ENCODE results near the gene ACP1. TPM values are rescaled to one million over a fixed set of nuclear protein-coding genes. Genes with fewer than 3 reads are reported as not detected.

Gene ACP1
- total RNA-seq, 4 donors from 2014 or later = 66.3 to 92.6 (median 71.7) TPM

DNA sequence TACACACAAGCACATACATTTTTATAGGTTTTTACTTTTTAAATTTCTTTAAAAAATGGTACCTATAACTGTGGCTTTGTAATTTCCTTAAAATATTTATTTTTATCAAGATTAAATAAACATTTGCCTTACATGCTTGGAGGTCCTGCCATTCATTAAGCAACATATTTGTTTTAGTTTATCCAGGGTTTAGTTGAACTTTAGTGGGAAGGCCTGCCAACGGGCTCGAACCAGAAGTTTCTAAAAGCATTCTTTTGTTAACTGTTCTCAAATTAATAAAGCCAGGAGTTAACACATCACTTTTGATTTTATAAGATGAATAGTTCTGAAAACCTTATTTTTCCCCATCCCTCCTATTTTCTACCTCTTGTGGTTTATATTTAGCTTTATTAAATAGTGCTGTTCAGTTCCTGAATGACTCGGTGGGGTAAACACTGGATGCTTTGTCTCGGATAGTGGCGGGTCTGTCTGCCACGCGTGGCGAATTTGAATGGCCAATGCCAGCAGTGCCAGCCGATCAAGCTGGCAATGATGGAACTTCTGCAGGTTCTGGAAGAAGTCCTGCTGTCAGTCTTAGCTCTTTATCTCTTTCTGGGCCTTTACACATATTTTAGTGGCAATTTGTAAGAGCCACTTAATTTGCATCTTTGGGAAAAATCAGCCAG, 33.1 kb upstream of the ACP1 start:
- TF ChIP-seq, protein P1, sequence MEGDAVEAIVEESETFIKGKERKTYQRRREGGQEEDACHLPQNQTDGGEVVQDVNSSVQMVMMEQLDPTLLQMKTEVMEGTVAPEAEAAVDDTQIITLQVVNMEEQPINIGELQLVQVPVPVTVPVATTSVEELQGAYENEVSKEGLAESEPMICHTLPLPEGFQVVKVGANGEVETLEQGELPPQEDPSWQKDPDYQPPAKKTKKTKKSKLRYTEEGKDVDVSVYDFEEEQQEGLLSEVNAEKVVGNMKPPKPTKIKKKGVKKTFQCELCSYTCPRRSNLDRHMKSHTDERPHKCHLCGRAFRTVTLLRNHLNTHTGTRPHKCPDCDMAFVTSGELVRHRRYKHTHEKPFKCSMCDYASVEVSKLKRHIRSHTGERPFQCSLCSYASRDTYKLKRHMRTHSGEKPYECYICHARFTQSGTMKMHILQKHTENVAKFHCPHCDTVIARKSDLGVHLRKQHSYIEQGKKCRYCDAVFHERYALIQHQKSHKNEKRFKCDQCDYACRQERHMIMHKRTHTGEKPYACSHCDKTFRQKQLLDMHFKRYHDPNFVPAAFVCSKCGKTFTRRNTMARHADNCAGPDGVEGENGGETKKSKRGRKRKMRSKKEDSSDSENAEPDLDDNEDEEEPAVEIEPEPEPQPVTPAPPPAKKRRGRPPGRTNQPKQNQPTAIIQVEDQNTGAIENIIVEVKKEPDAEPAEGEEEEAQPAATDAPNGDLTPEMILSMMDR (IDR thresholded peaks at IDR 0.05; ENCODE audit: low read depth) = no peak

DNA sequence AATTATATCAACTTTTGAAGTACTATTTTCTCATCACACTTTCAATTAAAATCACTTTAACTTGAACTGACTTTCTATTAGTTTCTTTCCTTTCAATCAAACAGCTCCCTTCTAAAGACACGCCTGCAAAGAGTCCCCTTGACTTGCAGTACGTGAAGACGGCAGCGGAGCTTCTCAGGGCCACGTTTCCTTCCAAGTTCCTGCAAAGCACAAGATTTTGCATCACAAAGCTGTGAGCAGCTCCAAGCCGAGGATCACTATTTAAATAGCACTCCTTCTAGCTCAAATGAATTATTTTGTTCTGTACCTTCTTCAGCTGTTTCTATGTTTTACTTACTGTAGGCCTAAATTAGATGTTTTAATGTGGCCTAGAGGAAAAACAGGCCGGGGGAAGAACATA, 31.7 kb upstream of the ACP1 start:
- TF ChIP-seq, protein P1 (IDR thresholded peaks at IDR 0.05; ENCODE audit: low read depth) = no peak

DNA sequence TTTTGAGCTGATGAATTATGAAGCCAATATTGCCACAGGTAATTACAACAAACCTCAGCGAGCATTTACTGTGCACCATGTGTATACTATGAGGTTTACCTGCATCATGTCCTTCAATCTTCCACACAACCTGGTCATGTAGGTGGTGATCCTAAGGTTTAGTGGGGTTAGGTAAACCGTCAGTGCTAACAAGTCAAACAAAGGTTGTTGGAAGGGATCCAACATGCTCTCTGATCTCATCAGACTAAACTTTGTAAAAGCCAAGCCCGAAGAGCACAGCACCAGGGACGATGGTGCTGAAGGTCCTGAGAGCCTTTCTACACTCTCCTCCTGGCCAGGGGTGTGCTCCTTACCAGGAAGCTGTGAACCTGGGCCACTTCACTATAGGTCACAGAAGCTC, 30.3 kb upstream of the ACP1 start:
- TF ChIP-seq, protein P1 (IDR thresholded peaks at IDR 0.05; ENCODE audit: low read depth) = no peak

DNA sequence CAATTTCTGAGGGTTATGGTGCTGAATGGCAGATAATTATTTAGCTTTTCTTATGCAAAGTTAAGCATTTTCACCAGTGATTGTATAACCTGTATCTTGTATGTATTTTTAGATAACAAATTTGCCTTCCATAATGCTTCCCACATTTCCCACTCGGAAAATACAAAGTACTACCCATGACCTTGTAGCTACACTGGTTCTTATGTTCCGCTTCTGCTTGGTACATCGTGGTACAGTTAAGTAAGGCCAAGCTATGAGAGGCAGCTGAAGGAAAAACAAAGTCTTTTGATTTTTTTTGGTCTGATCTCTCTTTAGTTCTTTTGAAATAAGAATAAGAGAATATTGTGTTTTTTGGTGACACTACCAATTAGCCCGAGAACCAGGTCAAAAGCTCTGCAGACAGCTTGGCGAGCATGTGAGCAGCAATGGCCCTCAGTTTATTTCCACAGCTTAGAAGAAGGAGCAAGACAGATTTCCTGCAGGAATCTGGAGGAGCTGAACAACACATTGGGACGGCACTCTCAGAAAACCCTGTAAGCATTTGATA, 27.7 kb upstream of the ACP1 start:
- TF ChIP-seq, protein P1 (IDR thresholded peaks at IDR 0.05; ENCODE audit: low read depth) = no peak

DNA sequence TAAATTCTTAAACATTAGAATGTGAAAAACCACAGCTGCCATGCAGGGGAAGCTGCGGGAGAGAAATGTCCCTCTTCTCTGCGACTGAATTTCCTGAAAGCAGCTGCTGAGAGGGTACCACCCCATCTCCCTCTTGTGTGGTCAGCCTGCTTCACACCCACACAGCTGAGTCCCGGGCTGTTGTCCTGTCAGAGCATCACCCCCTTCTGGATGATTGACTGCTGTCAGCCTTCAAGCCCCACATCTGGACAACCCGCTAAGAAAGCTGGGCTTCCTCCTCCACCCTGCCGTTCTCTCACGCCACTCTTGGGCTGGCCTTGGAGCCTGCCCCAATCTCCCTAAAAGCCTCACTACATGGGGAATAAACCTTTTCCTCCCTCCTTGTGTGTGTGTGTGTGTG, 26.9 kb upstream of the ACP1 start:
- TF ChIP-seq, protein P1 (IDR thresholded peaks at IDR 0.05; ENCODE audit: low read depth) = no peak

DNA sequence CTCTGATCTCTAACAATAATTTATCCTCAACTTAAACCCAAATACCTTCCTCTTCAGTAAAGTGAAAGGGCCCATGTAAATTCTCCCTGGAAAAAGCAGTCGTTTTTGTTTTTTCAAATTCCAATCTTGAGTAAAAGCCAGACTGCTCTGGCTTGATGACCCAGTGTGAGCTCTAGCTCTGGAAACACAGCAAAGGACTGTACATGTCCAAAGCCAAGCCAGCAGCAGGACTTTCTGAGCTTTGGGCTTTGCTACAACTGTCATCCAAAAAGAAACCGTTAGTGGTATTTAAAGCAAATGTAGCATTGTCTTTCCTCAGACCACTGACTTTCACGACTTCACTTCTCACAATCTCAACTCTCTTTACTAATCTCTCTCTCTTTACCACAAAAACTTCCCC, 26.3 kb upstream of the ACP1 start:
- TF ChIP-seq, protein P1 (IDR thresholded peaks at IDR 0.05; ENCODE audit: low read depth) = no peak

DNA sequence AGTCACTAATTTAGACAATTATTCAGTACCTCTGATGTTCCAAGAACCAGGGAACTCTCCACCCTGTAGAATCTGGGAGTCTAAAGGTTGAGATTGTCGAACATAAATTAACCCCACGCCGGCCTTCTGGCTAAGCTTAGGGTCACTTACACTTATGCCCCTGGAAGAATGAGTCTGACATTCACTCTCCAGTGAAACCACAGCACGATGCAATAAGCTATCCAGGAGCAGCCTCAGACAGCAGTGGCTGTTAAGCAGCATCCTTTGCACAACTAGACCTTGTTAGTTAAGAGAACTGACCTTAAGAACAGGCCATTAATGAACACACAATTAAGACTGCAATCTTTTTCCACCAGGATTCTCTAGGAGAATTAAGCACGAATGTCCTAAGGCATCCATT, 25.9 kb upstream of the ACP1 start:
- TF ChIP-seq, protein P1 (IDR thresholded peaks at IDR 0.05; ENCODE audit: low read depth) = no peak
